Uterus (tissue), 2 donors: ENCODE data around the gene UBR2.

Experiments
- POLR2A ChIP-seq, 2 donors: fragments of 450-650 bp; IDR thresholded peaks; one replicate each; pipeline ENCODE4 v1.6.1; 2016; ENCODE audit warnings: antibody characterized with exemption in 2 of 2, mild to moderate bottlenecking in 1 of 2, moderate library complexity in 1 of 2
- TF ChIP-seq, protein P1 (sequence below), 4 experiments: fragments of 200-600 bp in 2 of 4; fragments of 450-650 bp in 2 of 4; sonication (generic) in 2 of 4; IDR thresholded peaks; one replicate each; pipeline ENCODE4 v1.5.1; 2016 to 2019; ENCODE audit warnings: antibody characterized with exemption in 4 of 4, mild to moderate bottlenecking in 2 of 4, moderate library complexity in 1 of 4

DNA sequence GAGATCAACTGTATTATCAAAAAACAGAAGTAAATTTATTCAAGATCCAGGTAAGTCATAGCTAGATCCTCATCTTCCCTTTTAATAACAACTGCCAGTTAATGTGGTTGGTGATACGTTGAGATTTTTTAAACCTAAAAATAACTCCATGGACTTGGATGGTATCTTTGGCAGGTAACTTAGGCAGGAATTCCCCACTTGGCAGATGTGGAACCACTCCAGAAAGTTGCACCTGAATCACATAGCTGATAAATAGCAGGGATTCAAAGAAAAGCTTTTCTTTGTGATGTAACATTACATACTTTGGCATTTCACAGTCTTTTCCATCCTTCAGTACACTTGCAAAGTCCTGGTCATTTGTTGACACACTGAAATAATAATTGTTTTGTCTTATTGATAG, 96.0 kb downstream of the UBR2 start:
- TF ChIP-seq, protein P1, sequence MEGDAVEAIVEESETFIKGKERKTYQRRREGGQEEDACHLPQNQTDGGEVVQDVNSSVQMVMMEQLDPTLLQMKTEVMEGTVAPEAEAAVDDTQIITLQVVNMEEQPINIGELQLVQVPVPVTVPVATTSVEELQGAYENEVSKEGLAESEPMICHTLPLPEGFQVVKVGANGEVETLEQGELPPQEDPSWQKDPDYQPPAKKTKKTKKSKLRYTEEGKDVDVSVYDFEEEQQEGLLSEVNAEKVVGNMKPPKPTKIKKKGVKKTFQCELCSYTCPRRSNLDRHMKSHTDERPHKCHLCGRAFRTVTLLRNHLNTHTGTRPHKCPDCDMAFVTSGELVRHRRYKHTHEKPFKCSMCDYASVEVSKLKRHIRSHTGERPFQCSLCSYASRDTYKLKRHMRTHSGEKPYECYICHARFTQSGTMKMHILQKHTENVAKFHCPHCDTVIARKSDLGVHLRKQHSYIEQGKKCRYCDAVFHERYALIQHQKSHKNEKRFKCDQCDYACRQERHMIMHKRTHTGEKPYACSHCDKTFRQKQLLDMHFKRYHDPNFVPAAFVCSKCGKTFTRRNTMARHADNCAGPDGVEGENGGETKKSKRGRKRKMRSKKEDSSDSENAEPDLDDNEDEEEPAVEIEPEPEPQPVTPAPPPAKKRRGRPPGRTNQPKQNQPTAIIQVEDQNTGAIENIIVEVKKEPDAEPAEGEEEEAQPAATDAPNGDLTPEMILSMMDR (IDR thresholded peaks at IDR 0.05) = no peak
- TF ChIP-seq POLR2A (IDR thresholded peaks at IDR 0.05) = no peak
